HEK293T (cell line): ENCODE measurements around the gene SLC25A31.

Source experiments
- BHLHE40 ChIP-seq: fragments of 450-650 bp; IDR thresholded peaks from 2 replicates; pipeline ENCODE4 v1.6.1; 2016; ENCODE audit warnings: mild to moderate bottlenecking, moderate library complexity, borderline replicate concordance
- CTBP1 ChIP-seq: fragments of 450-650 bp; IDR thresholded peaks from 2 replicates; pipeline ENCODE4 v1.6.1; 2016; ENCODE audit warnings: borderline replicate concordance
- ELF4 ChIP-seq: fragments of 450-650 bp; IDR thresholded peaks from 2 replicates; pipeline ENCODE4 v1.6.1; 2017; ENCODE audit warnings: antibody characterized with exemption
- FOXA1 ChIP-seq: fragments of 450-650 bp; IDR thresholded peaks from 2 replicates; pipeline ENCODE4 v1.6.1; 2016; ENCODE audit warnings: mild to moderate bottlenecking
- FOXK2 ChIP-seq: fragments of 450-650 bp; IDR thresholded peaks from 2 replicates; pipeline ENCODE4 v1.6.1; 2016; ENCODE audit warnings: mild to moderate bottlenecking
- FOXM1 ChIP-seq: fragments of 450-650 bp; IDR thresholded peaks from 2 replicates; pipeline ENCODE4 v1.6.1; 2017; ENCODE audit warnings: mild to moderate bottlenecking, borderline replicate concordance
- HDGF ChIP-seq: fragments of 450-650 bp; IDR thresholded peaks from 2 replicates; pipeline ENCODE4 v1.6.1; 2017; ENCODE audit warnings: antibody characterized with exemption, borderline replicate concordance
- NFRKB ChIP-seq: fragments of 450-650 bp; IDR thresholded peaks from 2 replicates; pipeline ENCODE4 v1.6.1; 2016; ENCODE audit warnings: mild to moderate bottlenecking, moderate library complexity
- SP1 ChIP-seq: fragments of 450-650 bp; IDR thresholded peaks from 2 replicates; pipeline ENCODE4 v1.6.1; 2017
- SUZ12 ChIP-seq: fragments of 450-650 bp; IDR thresholded peaks from 2 replicates; pipeline ENCODE4 v1.6.1; 2016; ENCODE audit warnings: mild to moderate bottlenecking
- TARDBP ChIP-seq: fragments of 450-650 bp; IDR thresholded peaks from 2 replicates; pipeline ENCODE4 v1.6.1; 2016
- ZNF384 ChIP-seq: fragments of 450-650 bp; IDR thresholded peaks from 2 replicates; pipeline ENCODE4 v1.6.1; 2016
- TF ChIP-seq, protein P1 (sequence below): fragments of 450-650 bp; IDR thresholded peaks from 2 replicates; pipeline ENCODE4 v1.6.1; 2016

DNA sequence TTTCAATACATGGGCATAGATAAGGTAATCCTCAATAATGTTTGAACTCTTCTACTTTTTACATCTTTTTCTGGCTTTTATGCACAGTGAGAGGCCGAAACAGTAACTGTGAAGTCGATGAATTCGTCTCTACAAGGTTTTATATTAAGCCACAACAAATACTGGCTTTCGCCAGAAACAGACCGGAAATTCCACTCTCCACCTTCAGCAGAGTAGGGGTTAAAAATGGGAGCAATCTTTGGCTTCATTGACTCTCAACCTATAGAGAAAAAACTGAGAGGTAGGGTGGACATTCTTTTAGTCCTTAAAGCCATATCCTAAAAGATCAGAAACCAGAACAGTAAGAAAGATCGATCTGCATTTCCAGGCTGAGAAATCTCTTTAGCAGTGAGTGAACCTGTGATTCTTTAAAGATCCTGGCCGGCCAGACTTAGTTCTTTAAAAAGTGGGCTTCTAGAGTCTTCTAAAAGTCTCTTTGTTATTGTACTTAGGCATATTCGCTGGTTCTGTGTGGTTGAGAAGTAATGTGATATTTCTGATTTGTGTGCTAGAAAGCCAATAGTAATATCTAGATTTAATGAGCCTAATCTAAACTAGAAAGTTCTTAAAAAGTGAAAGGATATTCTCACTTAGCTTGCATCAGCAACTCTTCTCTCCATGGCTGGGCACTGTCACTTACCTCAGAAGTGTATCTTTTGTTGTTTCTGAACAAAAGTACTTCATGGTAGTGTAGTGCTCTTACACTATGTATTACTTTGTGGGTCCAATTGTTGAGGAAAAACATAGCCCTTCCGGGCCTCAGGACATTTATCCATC is 54.0 kb downstream of the SLC25A31 start:
- TF ChIP-seq FOXK2 (no peak), ELF4 (no peak), TARDBP (no peak), SUZ12 (no peak), SP1 (no peak), ZNF384 (no peak), FOXA1 (no peak), HDGF (no peak), BHLHE40 (no peak), FOXM1 (no peak), CTBP1 (no peak), NFRKB (no peak)
- TF ChIP-seq, protein P1, sequence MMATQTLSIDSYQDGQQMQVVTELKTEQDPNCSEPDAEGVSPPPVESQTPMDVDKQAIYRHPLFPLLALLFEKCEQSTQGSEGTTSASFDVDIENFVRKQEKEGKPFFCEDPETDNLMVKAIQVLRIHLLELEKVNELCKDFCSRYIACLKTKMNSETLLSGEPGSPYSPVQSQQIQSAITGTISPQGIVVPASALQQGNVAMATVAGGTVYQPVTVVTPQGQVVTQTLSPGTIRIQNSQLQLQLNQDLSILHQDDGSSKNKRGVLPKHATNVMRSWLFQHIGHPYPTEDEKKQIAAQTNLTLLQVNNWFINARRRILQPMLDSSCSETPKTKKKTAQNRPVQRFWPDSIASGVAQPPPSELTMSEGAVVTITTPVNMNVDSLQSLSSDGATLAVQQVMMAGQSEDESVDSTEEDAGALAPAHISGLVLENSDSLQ, result no peak
